HEK293 (cell line): ENCODE data around the gene MEGF8.

Experiments used
- CTCF ChIA-PET: fragments of 350-600 bp; formaldehyde crosslinking; extraction: SDS; loops from one replicate; lab custom pipeline; 2021; ENCODE audit warnings: antibody characterized with exemption; lab: Yijun Ruan, JAX
- POLR2A ChIA-PET: fragments of 300-600 bp; formaldehyde crosslinking; extraction: SDS; loops from one replicate; lab custom pipeline; 2020; ENCODE audit warnings: antibody characterized with exemption, inconsistent platforms; lab: Yijun Ruan, JAX
- H3K27ac ChIP-seq: fragments of 200-500 bp; sonication (Bioruptor generic); 2 replicates; pipeline ENCODE4 v1.5.1; 2014; ENCODE audit warnings: low read depth, low read length, control low read depth, inconsistent platforms; ENCODE audit errors: extremely low read depth
- H3K36me3 ChIP-seq, 2 experiments: fragments of 200-500 bp in 1 of 2; sonication (Bioruptor generic) in 1 of 2; 1 replicate in 1 of 2; 2 replicates in 1 of 2; pipeline ENCODE4 v1.5.1; 2014 to 2017; ENCODE audit warnings: inconsistent platforms in 2 of 2, low read length in 2 of 2; ENCODE audit not compliant: control insufficient read depth in 2 of 2, insufficient read depth in 1 of 2
- H3K4me1 ChIP-seq: fragments of 200-500 bp; sonication (Bioruptor generic); 2 replicates; pipeline ENCODE4 v1.5.1; 2014; ENCODE audit warnings: mild to moderate bottlenecking, low read length, inconsistent platforms; ENCODE audit not compliant: control insufficient read depth, insufficient read depth
- H3K4me3 ChIP-seq: 2 replicates; pipeline ENCODE4 v1.5.1; 2011; ENCODE audit warnings: low read depth, mild to moderate bottlenecking, control low read depth, low read length, moderate library complexity
- H3K9me3 ChIP-seq: fragments of 200-500 bp; sonication (Bioruptor generic); 2 replicates; pipeline ENCODE4 v1.5.1; 2014; ENCODE audit warnings: low read depth, low read length, inconsistent platforms; ENCODE audit not compliant: control insufficient read depth, insufficient read depth
- GLIS1 ChIP-seq: fragments of 450-650 bp; formaldehyde crosslinking; IDR thresholded peaks from 2 replicates; pipeline ENCODE4 v1.5.1; 2016; ENCODE audit warnings: missing biosample characterization, missing genetic modification characterization
- ZBTB48 ChIP-seq: fragments of 450-650 bp; formaldehyde crosslinking; IDR thresholded peaks from 2 replicates; pipeline ENCODE4 v1.5.1; 2016; ENCODE audit warnings: missing biosample characterization, missing genetic modification characterization
- ZNF211 ChIP-seq: fragments of 450-650 bp; formaldehyde crosslinking; IDR thresholded peaks from 2 replicates; pipeline ENCODE4 v1.5.1; 2016; ENCODE audit warnings: low read depth, missing biosample characterization, missing genetic modification characterization
- ZNF266 ChIP-seq: fragments of 450-650 bp; formaldehyde crosslinking; IDR thresholded peaks from 2 replicates; pipeline ENCODE4 v1.5.1; 2016; ENCODE audit warnings: missing biosample characterization, missing genetic modification characterization, low read depth
- ZNF302 ChIP-seq: fragments of 450-650 bp; formaldehyde crosslinking; IDR thresholded peaks from 2 replicates; pipeline ENCODE4 v1.5.1; 2016; ENCODE audit warnings: missing biosample characterization, missing genetic modification characterization, low read depth
- ZNF354C ChIP-seq: fragments of 450-650 bp; formaldehyde crosslinking; IDR thresholded peaks from 2 replicates; pipeline ENCODE4 v1.5.1; 2016; ENCODE audit warnings: missing biosample characterization, missing genetic modification characterization, low read depth, borderline replicate concordance
- ZNF37A ChIP-seq: fragments of 450-650 bp; IDR thresholded peaks from 2 replicates; pipeline ENCODE4 v1.5.1; 2018; ENCODE audit warnings: missing biosample characterization, missing genetic modification characterization
- ZNF404 ChIP-seq: fragments of 450-650 bp; formaldehyde crosslinking; IDR thresholded peaks from 2 replicates; pipeline ENCODE4 v1.5.1; 2017; ENCODE audit warnings: missing biosample characterization, missing genetic modification characterization
- ZNF510 ChIP-seq: fragments of 450-650 bp; formaldehyde crosslinking; IDR thresholded peaks from 2 replicates; pipeline ENCODE4 v1.5.1; 2018; ENCODE audit warnings: mild to moderate bottlenecking, missing genetic modification characterization, missing biosample characterization; ENCODE audit not compliant: insufficient replicate concordance
- TF ChIP-seq, protein P1 (sequence below): fragments of 450-650 bp; formaldehyde crosslinking; IDR thresholded peaks from 2 replicates; pipeline ENCODE4 v1.5.1; 2016; ENCODE audit warnings: missing biosample characterization, missing genetic modification characterization, borderline replicate concordance
- TF ChIP-seq, protein P2 (sequence below): fragments of 450-650 bp; formaldehyde crosslinking; IDR thresholded peaks from 2 replicates; pipeline ENCODE4 v1.5.1; 2016; ENCODE audit warnings: missing biosample characterization, missing genetic modification characterization
- TF ChIP-seq, protein P3 (sequence below): fragments of 450-650 bp; formaldehyde crosslinking; IDR thresholded peaks from 2 replicates; pipeline ENCODE4 v1.5.1; 2016; ENCODE audit warnings: missing biosample characterization, missing genetic modification characterization
- TF ChIP-seq, protein P4 (sequence below): fragments of 450-650 bp; formaldehyde crosslinking; IDR thresholded peaks from 2 replicates; pipeline ENCODE4 v1.5.1; 2016; ENCODE audit warnings: missing biosample characterization, missing genetic modification characterization, borderline replicate concordance
- TF ChIP-seq, protein P5 (sequence below): fragments of 450-650 bp; formaldehyde crosslinking; IDR thresholded peaks from 2 replicates; pipeline ENCODE4 v1.5.1; 2016; ENCODE audit warnings: missing biosample characterization, missing genetic modification characterization
- TF ChIP-seq, protein P6 (sequence below): fragments of 450-650 bp; IDR thresholded peaks from 2 replicates; pipeline ENCODE4 v1.5.1; 2018; ENCODE audit warnings: missing biosample characterization, missing genetic modification characterization
- TF ChIP-seq, protein P7 (sequence below): IDR thresholded peaks from 2 replicates; pipeline ENCODE4 v1.6.1; 2011; ENCODE audit warnings: mild to moderate bottlenecking, low read depth, low read length, borderline replicate concordance

MEGF8 gene

DNA sequence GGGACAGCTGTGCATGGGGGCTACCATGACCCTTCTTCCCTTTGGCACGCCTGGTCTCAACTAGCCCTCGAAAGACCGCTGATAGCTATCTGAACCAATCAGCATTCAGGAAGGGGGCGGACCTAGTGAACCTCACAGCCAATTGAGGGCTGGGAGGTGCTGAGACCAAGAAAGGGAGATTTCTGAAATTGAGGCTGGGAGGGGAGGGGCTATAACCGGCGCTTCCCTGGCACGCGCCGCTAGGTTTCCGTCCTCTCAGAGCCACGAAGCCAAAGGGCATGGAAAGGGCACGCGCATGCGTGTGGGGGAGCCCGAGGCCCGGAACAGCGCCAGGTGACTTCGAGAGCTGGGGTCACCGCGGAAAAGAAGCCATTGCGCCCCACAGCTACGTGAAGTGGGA is 18.8 kb upstream of the MEGF8 start:
- CTCF ChIA-PET = interaction anchor here (0.6 to 1.2 kb wide), 5 partner anchors 17 to 1118 kb away, joined by 3 read pairs; no protein-coding TSS in a partner anchor
- TF ChIP-seq, protein P1, sequence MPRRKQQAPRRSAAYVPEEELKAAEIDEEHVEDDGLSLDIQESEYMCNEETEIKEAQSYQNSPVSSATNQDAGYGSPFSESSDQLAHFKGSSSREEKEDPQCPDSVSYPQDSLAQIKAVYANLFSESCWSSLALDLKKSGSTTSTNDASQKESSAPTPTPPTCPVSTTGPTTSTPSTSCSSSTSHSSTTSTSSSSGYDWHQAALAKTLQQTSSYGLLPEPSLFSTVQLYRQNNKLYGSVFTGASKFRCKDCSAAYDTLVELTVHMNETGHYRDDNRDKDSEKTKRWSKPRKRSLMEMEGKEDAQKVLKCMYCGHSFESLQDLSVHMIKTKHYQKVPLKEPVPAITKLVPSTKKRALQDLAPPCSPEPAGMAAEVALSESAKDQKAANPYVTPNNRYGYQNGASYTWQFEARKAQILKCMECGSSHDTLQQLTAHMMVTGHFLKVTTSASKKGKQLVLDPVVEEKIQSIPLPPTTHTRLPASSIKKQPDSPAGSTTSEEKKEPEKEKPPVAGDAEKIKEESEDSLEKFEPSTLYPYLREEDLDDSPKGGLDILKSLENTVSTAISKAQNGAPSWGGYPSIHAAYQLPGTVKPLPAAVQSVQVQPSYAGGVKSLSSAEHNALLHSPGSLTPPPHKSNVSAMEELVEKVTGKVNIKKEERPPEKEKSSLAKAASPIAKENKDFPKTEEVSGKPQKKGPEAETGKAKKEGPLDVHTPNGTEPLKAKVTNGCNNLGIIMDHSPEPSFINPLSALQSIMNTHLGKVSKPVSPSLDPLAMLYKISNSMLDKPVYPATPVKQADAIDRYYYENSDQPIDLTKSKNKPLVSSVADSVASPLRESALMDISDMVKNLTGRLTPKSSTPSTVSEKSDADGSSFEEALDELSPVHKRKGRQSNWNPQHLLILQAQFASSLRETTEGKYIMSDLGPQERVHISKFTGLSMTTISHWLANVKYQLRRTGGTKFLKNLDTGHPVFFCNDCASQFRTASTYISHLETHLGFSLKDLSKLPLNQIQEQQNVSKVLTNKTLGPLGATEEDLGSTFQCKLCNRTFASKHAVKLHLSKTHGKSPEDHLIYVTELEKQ = no peak
- TF ChIP-seq ZNF211 (tag by site-specific recombination) (no peak), GLIS1 (tag by site-specific recombination) (no peak), ZNF37A (tag by site-specific recombination) (no peak)
- TF ChIP-seq, protein P2, sequence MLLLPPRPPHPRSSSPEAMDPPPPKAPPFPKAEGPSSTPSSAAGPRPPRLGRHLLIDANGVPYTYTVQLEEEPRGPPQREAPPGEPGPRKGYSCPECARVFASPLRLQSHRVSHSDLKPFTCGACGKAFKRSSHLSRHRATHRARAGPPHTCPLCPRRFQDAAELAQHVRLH (tag by site-specific recombination) = no peak
- POLR2A ChIA-PET = interaction anchor here (0.7 to 1.5 kb wide), 2 partner anchors 10 to 60 kb away, joined by 3 read pairs; no protein-coding TSS in a partner anchor
- no peaks in the 10 kb centered on the region; a peak in 1 of 3 replicates for H3K36me3 ChIP-seq
- H3K9me3 ChIP-seq = no peaks in the 10 kb centered on the region
- no peak overlapping the region for H3K4me3 ChIP-seq
- peaks cover 11% of the 10 kb centered on the region for H3K4me1 ChIP-seq
- H3K27ac ChIP-seq = no peak overlapping the region

DNA sequence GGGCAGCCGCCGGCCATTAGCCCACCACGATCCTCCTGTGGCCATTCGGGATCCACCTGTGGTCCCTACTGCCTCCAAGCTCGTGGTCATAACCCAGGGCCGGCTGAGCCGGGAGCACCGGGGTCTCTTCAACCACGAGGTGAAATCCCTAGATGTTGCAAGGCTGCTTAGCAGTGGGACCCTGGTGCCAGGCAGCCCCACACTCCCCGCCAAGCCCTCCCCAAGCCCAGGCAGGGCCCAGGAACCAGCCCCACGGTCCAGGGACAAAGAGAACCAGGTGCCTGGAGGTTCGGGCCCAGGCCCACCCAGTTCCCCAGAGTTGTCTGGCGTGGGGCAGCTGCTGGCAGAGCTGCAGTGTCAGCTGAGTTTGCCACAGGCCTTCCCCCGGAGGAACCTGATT is 15.7 kb upstream of the MEGF8 start:
- H3K36me3 ChIP-seq = no peaks in the 10 kb centered on the region; a peak in 1 of 3 replicates
- ChIA-PET CTCF (interaction anchor here (1.0 kb wide), 1 partner anchor 129 kb away, joined by 3 read pairs; no protein-coding TSS in a partner anchor), POLR2A (no interaction called here)
- H3K9me3 ChIP-seq = no peaks in the 10 kb centered on the region
- H3K27ac ChIP-seq = no peak overlapping the region
- no peak overlapping the region for H3K4me3 ChIP-seq
- no peaks in the 10 kb centered on the region; the same call in 1 of the 2 replicates for H3K4me1 ChIP-seq
- TF ChIP-seq ZBTB48 (tag by site-specific recombination) = no peak
- no peak for TF ChIP-seq ZNF354C (tag by site-specific recombination)
- no peak for TF ChIP-seq ZNF302 (tag by site-specific recombination)
- TF ChIP-seq, protein P3, sequence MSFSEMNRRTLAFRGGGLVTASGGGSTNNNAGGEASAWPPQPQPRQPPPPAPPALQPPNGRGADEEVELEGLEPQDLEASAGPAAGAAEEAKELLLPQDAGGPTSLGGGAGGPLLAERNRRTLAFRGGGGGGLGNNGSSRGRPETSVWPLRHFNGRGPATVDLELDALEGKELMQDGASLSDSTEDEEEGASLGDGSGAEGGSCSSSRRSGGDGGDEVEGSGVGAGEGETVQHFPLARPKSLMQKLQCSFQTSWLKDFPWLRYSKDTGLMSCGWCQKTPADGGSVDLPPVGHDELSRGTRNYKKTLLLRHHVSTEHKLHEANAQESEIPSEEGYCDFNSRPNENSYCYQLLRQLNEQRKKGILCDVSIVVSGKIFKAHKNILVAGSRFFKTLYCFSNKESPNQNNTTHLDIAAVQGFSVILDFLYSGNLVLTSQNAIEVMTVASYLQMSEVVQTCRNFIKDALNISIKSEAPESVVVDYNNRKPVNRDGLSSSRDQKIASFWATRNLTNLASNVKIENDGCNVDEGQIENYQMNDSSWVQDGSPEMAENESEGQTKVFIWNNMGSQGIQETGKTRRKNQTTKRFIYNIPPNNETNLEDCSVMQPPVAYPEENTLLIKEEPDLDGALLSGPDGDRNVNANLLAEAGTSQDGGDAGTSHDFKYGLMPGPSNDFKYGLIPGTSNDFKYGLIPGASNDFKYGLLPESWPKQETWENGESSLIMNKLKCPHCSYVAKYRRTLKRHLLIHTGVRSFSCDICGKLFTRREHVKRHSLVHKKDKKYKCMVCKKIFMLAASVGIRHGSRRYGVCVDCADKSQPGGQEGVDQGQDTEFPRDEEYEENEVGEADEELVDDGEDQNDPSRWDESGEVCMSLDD (tag by site-specific recombination) = no peak
- TF ChIP-seq, protein P4, sequence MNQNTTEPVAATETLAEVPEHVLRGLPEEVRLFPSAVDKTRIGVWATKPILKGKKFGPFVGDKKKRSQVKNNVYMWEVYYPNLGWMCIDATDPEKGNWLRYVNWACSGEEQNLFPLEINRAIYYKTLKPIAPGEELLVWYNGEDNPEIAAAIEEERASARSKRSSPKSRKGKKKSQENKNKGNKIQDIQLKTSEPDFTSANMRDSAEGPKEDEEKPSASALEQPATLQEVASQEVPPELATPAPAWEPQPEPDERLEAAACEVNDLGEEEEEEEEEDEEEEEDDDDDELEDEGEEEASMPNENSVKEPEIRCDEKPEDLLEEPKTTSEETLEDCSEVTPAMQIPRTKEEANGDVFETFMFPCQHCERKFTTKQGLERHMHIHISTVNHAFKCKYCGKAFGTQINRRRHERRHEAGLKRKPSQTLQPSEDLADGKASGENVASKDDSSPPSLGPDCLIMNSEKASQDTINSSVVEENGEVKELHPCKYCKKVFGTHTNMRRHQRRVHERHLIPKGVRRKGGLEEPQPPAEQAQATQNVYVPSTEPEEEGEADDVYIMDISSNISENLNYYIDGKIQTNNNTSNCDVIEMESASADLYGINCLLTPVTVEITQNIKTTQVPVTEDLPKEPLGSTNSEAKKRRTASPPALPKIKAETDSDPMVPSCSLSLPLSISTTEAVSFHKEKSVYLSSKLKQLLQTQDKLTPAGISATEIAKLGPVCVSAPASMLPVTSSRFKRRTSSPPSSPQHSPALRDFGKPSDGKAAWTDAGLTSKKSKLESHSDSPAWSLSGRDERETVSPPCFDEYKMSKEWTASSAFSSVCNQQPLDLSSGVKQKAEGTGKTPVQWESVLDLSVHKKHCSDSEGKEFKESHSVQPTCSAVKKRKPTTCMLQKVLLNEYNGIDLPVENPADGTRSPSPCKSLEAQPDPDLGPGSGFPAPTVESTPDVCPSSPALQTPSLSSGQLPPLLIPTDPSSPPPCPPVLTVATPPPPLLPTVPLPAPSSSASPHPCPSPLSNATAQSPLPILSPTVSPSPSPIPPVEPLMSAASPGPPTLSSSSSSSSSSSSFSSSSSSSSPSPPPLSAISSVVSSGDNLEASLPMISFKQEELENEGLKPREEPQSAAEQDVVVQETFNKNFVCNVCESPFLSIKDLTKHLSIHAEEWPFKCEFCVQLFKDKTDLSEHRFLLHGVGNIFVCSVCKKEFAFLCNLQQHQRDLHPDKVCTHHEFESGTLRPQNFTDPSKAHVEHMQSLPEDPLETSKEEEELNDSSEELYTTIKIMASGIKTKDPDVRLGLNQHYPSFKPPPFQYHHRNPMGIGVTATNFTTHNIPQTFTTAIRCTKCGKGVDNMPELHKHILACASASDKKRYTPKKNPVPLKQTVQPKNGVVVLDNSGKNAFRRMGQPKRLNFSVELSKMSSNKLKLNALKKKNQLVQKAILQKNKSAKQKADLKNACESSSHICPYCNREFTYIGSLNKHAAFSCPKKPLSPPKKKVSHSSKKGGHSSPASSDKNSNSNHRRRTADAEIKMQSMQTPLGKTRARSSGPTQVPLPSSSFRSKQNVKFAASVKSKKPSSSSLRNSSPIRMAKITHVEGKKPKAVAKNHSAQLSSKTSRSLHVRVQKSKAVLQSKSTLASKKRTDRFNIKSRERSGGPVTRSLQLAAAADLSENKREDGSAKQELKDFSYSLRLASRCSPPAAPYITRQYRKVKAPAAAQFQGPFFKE (tag by site-specific recombination) = no peak
- TF ChIP-seq, protein P5, sequence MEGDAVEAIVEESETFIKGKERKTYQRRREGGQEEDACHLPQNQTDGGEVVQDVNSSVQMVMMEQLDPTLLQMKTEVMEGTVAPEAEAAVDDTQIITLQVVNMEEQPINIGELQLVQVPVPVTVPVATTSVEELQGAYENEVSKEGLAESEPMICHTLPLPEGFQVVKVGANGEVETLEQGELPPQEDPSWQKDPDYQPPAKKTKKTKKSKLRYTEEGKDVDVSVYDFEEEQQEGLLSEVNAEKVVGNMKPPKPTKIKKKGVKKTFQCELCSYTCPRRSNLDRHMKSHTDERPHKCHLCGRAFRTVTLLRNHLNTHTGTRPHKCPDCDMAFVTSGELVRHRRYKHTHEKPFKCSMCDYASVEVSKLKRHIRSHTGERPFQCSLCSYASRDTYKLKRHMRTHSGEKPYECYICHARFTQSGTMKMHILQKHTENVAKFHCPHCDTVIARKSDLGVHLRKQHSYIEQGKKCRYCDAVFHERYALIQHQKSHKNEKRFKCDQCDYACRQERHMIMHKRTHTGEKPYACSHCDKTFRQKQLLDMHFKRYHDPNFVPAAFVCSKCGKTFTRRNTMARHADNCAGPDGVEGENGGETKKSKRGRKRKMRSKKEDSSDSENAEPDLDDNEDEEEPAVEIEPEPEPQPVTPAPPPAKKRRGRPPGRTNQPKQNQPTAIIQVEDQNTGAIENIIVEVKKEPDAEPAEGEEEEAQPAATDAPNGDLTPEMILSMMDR (tag by site-specific recombination) = no peak
- no peak for TF ChIP-seq ZNF266 (tag by site-specific recombination)
- TF ChIP-seq, protein P6, sequence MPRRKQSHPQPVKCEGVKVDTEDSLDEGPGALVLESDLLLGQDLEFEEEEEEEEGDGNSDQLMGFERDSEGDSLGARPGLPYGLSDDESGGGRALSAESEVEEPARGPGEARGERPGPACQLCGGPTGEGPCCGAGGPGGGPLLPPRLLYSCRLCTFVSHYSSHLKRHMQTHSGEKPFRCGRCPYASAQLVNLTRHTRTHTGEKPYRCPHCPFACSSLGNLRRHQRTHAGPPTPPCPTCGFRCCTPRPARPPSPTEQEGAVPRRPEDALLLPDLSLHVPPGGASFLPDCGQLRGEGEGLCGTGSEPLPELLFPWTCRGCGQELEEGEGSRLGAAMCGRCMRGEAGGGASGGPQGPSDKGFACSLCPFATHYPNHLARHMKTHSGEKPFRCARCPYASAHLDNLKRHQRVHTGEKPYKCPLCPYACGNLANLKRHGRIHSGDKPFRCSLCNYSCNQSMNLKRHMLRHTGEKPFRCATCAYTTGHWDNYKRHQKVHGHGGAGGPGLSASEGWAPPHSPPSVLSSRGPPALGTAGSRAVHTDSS (tag by site-specific recombination) = no peak
- no peak for TF ChIP-seq ZNF510 (tag by site-specific recombination)
- TF ChIP-seq, protein P7, sequence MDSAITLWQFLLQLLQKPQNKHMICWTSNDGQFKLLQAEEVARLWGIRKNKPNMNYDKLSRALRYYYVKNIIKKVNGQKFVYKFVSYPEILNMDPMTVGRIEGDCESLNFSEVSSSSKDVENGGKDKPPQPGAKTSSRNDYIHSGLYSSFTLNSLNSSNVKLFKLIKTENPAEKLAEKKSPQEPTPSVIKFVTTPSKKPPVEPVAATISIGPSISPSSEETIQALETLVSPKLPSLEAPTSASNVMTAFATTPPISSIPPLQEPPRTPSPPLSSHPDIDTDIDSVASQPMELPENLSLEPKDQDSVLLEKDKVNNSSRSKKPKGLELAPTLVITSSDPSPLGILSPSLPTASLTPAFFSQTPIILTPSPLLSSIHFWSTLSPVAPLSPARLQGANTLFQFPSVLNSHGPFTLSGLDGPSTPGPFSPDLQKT = no peak
- TF ChIP-seq ZNF404 (tag by site-specific recombination) = no peak
